Nephron progenitor cell (in vitro differentiated cells): ENCODE measurements around the gene TMC1.

Source experiments
- DNase-seq: peaks from one replicate; pipeline ENCODE4 v3.0.0; 2021
- H3K27ac Mint-ChIP-seq: 2 replicates; pipeline ENCODE4 v1.8.0; 2021; ENCODE audit warnings: mild to moderate bottlenecking, moderate library complexity, mixed read lengths
- H3K27me3 Mint-ChIP-seq: 2 replicates; pipeline ENCODE4 v1.8.0; 2021; ENCODE audit warnings: mild to moderate bottlenecking, low read depth, mixed read lengths; ENCODE audit not compliant: poor library complexity
- H3K36me3 Mint-ChIP-seq: 2 replicates; pipeline ENCODE4 v1.8.0; 2021; ENCODE audit warnings: low read depth, mixed read lengths
- H3K4me1 Mint-ChIP-seq: 2 replicates; pipeline ENCODE4 v1.8.0; 2021; ENCODE audit warnings: mixed read lengths
- H3K4me3 Mint-ChIP-seq: 2 replicates; pipeline ENCODE4 v1.8.0; 2021; ENCODE audit warnings: mild to moderate bottlenecking, moderate library complexity, mixed read lengths
- H3K9me3 Mint-ChIP-seq: 2 replicates; pipeline ENCODE4 v1.8.0; 2021; ENCODE audit warnings: mild to moderate bottlenecking, moderate library complexity, mixed read lengths
- CTCF ChIP-seq: fragments of 200-600 bp; sonication (generic); IDR thresholded peaks from 2 replicates; pipeline ENCODE4 v1.5.0; 2021; ENCODE audit warnings: antibody characterized with exemption

TMC1 gene

GRCh38 chr9:72557549-72557948 is 36.1 kb downstream of the TMC1 start:
- Mint-ChIP-seq H3K4me1 (peaks cover 33% of the 10 kb centered on the region), H3K36me3 (no peaks in the 10 kb centered on the region), H3K4me3 (no peak overlapping the region), H3K27ac (peak overlapping the region; percentile 65), H3K27me3 (peaks cover 2% of the 10 kb centered on the region), H3K9me3 (no peaks in the 10 kb centered on the region)
- TF ChIP-seq CTCF, result no peak
- DNase-seq, result peak; percentile 2

GRCh38 chr9:72560086-72560485 is 38.7 kb downstream of the TMC1 start:
- H3K27me3 Mint-ChIP-seq, result no peaks in the 10 kb centered on the region
- no peaks in the 10 kb centered on the region for H3K36me3 Mint-ChIP-seq
- no peak for TF ChIP-seq CTCF
- H3K27ac Mint-ChIP-seq, result no peak overlapping the region
- no peak overlapping the region for H3K4me3 Mint-ChIP-seq
- DNase-seq, result no peak
- peaks cover 21% of the 10 kb centered on the region for H3K4me1 Mint-ChIP-seq
- peaks cover under 1% of the 10 kb centered on the region for H3K9me3 Mint-ChIP-seq

GRCh38 chr9:72563806-72564205 is 42.4 kb downstream of the TMC1 start:
- no peak for DNase-seq
- H3K4me3 Mint-ChIP-seq, result no peak overlapping the region
- peaks cover 2% of the 10 kb centered on the region for H3K27me3 Mint-ChIP-seq
- H3K9me3 Mint-ChIP-seq, result peaks cover 16% of the 10 kb centered on the region
- H3K4me1 Mint-ChIP-seq, result no peaks in the 10 kb centered on the region
- H3K36me3 Mint-ChIP-seq, result no peaks in the 10 kb centered on the region
- TF ChIP-seq CTCF, result no peak
- no peak overlapping the region for H3K27ac Mint-ChIP-seq

GRCh38 chr9:72564479-72565281 is 43.3 kb downstream of the TMC1 start:
- H3K27ac Mint-ChIP-seq, result no peak overlapping the region
- no peaks in the 10 kb centered on the region for H3K36me3 Mint-ChIP-seq
- no peak for DNase-seq
- H3K4me3 Mint-ChIP-seq, result no peak overlapping the region
- peaks cover 5% of the 10 kb centered on the region for H3K4me1 Mint-ChIP-seq
- H3K9me3 Mint-ChIP-seq, result peaks cover 16% of the 10 kb centered on the region
- H3K27me3 Mint-ChIP-seq, result peaks cover 2% of the 10 kb centered on the region
- TF ChIP-seq CTCF, result no peak

GRCh38 chr9:72565535-72565934 is 44.1 kb downstream of the TMC1 start:
- H3K9me3 Mint-ChIP-seq, result peaks cover 16% of the 10 kb centered on the region
- H3K4me1 Mint-ChIP-seq, result peaks cover 9% of the 10 kb centered on the region
- no peaks in the 10 kb centered on the region for H3K36me3 Mint-ChIP-seq
- peaks cover 2% of the 10 kb centered on the region for H3K27me3 Mint-ChIP-seq
- no peak overlapping the region for H3K4me3 Mint-ChIP-seq
- no peak for DNase-seq
- no peak overlapping the region for H3K27ac Mint-ChIP-seq
- TF ChIP-seq CTCF, result no peak
